GM04503 (cell line): ENCODE results near the gene C2orf49.
A peak's percentile ranks its signal among the peaks of the same experiment; 100 is the strongest.

Source experiments
- DNase-seq: peaks from one replicate; pipeline ENCODE4 v3.0.0-alpha.2; 2012; ENCODE audit warnings: low read depth

The C2orf49 gene

DNA sequence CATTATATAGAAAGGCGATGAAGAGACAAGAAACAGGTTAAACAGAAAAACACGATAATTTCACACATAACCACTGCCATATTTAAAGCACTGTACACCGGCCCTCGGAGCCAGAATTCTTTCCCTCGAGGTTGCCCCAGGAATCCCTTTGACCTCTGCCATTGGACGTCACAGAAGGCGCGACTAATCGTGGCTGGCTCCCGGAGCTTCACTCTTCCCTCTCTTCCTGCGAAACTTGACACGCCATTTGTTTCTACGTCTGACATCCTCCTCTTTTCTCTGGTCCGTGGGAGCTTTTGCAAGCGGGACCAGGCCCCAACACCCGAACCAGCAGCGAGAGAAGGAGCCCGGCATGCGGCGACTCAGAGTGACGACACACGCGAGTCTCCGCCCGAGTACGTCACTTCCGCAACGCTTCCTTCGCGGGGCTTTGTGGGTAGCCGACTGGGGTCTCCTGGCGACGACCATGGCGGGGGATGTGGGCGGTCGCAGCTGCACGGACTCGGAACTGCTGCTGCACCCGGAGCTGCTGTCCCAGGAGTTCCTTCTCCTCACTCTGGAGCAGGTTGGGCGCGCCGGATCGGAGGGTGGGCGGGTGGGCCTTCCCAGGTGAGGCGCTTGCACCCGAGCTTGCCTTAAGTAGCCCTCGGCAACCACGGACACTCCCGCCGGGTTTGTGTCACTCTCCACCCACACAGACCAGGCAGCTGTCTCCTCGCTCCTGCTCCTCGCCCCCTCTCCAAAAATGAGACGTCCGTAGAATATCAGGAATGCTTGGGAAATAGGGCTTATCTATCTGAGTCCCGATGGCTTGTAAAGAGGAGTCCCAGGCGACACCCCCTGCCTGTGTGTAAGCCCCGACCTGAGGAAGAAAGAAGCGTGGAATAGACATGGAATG, at the start of gene C2orf49:
C2orf49 (plus strand) TSS at position 419 of the 898 bp plus-strand sequence; CDS start at position 467, 48 bp downstream.
- DNase-seq: peak; percentile 47

DNA sequence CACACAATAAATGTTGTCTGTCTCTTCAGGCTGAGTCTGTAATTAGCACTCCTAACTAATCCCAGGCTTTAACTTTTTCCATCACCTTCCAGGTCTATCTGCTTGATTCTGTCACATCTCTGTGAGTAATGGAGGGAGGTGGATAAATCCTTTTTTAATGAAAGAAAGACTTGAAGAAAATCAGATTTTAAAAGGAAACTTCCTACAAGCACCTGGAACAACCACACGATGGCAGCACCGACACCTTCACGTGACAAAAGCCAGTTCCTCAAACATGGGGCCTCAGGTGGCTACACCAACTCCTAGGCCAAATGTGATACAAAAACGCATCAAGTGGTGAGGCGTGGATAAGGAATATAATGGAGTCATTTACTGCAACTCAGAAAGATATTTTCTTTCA, 49.6 kb upstream of the C2orf49 start:
- no peak for DNase-seq

DNA sequence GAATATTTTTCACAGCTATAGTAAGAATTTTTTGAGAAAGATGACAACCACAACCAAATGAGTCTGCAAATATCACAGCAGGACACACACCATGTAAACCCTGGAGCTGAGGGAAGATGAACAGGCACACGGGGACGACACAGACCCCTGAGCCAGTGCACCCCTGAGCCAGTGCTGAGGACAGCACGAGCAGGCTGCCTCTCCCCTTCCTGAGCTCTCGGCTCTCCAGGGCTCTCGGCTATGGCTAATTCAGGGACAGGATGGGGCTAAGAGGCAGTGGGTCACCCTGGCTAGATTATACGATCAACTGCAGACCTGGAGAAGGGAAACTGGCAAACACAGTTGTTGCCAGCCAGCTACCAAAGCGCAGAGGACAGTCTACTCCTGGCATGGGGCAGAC, 49.2 kb upstream of the C2orf49 start:
- DNase-seq: no peak

- no peak for DNase-seq
Measured at GRCh38 chr2:105290981-105291660, 46.2 kb upstream of the C2orf49 start.

GRCh38 chr2:105291981-105292380, 45.4 kb upstream of the C2orf49 start:
- DNase-seq: peak; percentile 17

DNA sequence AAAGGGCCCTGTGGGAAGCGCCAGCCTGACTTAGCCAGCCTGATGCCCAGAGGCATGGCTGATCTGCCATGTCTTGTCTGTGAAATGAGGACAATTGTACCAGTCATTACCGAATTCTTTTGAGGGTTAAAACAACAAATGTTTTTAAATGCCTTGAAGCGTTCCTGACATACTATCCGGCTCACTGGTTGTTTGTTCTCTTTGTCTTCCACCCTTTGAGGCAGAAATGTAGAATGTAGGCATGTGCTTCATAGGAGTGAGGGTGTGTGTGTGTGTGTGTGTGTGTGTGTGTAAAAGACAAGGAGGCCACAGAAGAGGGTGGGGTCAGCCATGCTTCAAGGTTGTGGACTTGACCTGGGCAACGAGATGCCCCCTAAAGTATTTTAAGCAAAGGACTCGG, 43.3 kb upstream of the C2orf49 start:
- no peak for DNase-seq

- peak; percentile 16 for DNase-seq
Measured at GRCh38 chr2:105294844-105295481, 42.4 kb upstream of the C2orf49 start.

GRCh38 chr2:105296017-105296611, 41.2 kb upstream of the C2orf49 start:
- no peak for DNase-seq

- no peak for DNase-seq
Measured at GRCh38 chr2:105297216-105297615, 40.1 kb upstream of the C2orf49 start.

GRCh38 chr2:105298017-105298416, 39.3 kb upstream of the C2orf49 start:
- no peak for DNase-seq

DNA sequence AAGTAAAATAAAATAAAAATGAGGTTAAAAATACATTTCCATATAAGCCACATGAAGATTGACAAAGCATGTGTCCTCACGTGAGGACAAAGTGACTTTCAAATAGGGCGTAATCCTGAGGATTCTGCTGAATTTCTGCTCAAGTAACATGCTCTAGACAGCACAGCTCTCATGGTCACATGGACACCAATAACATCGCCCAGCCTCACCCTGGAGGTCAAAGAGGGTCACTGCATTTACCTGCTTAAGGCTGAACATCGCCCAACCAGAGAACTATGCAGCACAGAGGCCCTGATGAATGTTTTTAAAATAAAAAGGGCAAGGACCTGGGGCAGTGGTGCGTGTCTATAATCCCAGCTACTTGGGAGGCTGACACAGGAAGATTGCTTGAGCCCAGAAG, 38.0 kb upstream of the C2orf49 start:
- no peak for DNase-seq

GRCh38 chr2:105301646-105302045, 35.7 kb upstream of the C2orf49 start:
- DNase-seq: no peak

- no peak for DNase-seq
Measured at GRCh38 chr2:105307146-105307545, 30.2 kb upstream of the C2orf49 start.

DNA sequence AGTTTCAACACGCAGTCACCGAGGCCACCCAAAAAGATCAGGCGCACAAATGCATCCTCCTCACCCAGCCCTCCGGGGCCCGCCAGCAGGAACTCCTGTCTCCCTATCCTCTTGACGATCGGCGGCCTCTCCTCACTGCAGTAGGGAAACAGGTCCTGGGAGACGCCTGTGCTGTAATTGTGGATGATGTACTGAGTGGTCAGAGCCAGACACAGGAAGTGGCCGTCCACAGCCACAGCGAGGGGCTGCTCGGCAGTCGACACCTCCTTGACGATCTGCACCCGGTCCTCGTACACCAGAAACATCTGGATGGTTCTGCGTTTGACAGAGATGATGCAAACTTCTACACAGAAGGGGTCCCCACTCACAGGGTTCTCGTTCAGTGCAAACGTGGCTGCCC, 29.8 kb upstream of the C2orf49 start:
- no peak for DNase-seq

- no peak for DNase-seq
Measured at GRCh38 chr2:105307962-105308361, 29.4 kb upstream of the C2orf49 start.

- no peak for DNase-seq
Measured at GRCh38 chr2:105308382-105309146, 28.8 kb upstream of the C2orf49 start.

- no peak for DNase-seq
Measured at GRCh38 chr2:105309147-105309545, 28.2 kb upstream of the C2orf49 start.

DNA sequence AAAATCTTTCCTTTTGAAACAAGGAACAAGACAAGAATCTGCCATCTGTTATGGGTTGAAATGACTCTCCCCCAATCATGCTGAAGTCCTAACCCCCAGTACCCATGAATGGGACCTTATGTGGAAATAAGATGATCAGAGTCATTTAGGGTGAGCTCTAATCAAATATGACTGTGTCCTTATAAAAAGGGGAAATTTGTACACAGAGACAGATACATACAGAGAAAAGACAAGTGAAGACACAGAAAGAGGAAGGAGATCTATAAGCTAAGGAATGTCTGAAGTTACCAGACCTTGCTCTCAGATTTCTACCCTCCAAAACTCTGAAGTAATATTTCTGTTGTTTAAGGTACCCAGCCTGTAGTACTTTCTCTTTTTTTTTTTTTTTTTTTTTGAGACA, 23.5 kb upstream of the C2orf49 start:
- no peak for DNase-seq

GRCh38 chr2:105315314-105315713, 22.0 kb upstream of the C2orf49 start:
- no peak for DNase-seq

DNA sequence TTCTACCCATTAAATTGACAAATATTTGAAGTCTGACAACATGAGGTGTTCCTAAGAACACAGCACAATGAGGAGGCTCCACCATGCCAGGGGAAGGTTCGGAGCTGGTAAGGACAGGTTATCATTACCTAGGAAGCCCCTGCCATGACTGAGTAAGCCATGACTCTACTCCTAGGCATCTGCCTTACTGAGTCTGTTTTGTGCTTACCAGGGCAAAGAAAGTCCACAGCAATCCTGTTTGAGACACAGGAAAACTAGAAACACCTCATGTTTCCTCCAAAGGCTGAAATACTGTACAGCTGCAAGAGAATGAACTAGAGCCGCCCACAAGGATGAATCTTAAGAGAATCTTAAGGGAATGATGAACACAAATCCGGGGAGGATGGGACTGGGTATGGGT, 19.4 kb upstream of the C2orf49 start:
- no peak for DNase-seq

DNA sequence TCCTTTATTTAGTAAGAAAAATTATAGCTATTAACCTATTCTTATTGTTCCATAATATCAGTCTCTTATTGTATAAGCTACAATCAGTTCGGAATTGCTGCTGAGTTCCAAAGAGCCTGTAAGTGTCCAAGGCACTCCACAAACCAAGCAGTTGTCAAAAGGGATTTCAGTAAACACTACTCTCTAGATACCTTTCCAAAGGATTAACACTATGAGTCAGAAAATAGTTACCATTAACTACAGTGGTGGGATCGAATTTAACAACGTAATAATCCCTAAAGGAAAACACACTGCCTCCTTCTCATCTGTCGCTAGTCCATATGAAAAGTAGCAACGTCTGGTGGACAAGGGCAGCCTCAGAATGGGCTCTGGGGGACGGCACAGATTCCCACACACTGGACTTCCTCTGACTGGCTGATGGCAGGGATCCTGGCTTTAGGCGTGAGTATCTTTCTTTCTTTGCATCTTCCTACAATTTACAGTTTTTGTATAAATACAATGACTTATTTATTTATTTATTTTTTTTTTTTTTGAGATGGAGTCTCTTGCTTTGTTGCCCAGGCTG, 16.6 kb upstream of the C2orf49 start:
- no peak for DNase-seq
